Neural progenitor cell (in vitro differentiated cells): ENCODE results near the gene PRXL2A. TPM values are rescaled to one million over a fixed set of nuclear protein-coding genes. Genes with fewer than 3 reads are reported as not detected.

Experiments
- DNase-seq: peaks from one replicate; pipeline ENCODE4 v3.0.0-alpha.2; 2016; ENCODE audit warnings: low spot score
- H2AFZ ChIP-seq: fragments of 200-600 bp; sonication (generic); replicated peaks from 2 replicates; pipeline ENCODE4 v1.6.1; 2016; ENCODE audit warnings: antibody characterized with exemption
- H3F3A ChIP-seq: fragments of 200-600 bp; sonication (generic); 2 replicates; pipeline ENCODE4 v1.6.1; 2016; ENCODE audit warnings: antibody characterized with exemption, low read depth
- H3K27ac ChIP-seq: fragments of 200-600 bp; sonication (generic); 2 replicates; pipeline ENCODE4 v1.5.1; 2016; ENCODE audit warnings: mild to moderate bottlenecking
- H3K27me3 ChIP-seq: fragments of 200-600 bp; sonication (generic); 2 replicates; pipeline ENCODE4 v1.6.1; 2016; ENCODE audit warnings: mild to moderate bottlenecking, moderate library complexity
- H3K36me3 ChIP-seq: fragments of 200-600 bp; sonication (generic); 2 replicates; pipeline ENCODE4 v1.5.1; 2016
- H3K4me1 ChIP-seq: fragments of 200-600 bp; sonication (generic); 2 replicates; pipeline ENCODE4 v1.6.1; 2016; ENCODE audit warnings: mixed run types
- H3K4me2 ChIP-seq: fragments of 200-600 bp; sonication (generic); 2 replicates; pipeline ENCODE4 v1.6.1; 2016
- H3K4me3 ChIP-seq: fragments of 200-600 bp; sonication (generic); 2 replicates; pipeline ENCODE4 v1.5.1; 2016
- H3K79me2 ChIP-seq: fragments of 200-600 bp; sonication (generic); 2 replicates; pipeline ENCODE4 v1.6.1; 2016; ENCODE audit warnings: low read depth
- H3K9ac ChIP-seq: fragments of 200-600 bp; sonication (generic); 2 replicates; pipeline ENCODE4 v1.6.1; 2016
- H3K9me3 ChIP-seq: fragments of 200-600 bp; sonication (generic); 2 replicates; pipeline ENCODE4 v1.5.1; 2016; ENCODE audit warnings: low read depth
- H4K20me1 ChIP-seq: fragments of 200-600 bp; sonication (generic); 2 replicates; pipeline ENCODE4 v1.6.1; 2016; ENCODE audit warnings: low read depth
- H3K27ac Mint-ChIP-seq: 3 replicates; pipeline ENCODE4 v1.8.0; 2021; ENCODE audit warnings: mixed read lengths
- H3K27me3 Mint-ChIP-seq: 2 replicates; pipeline ENCODE4 v1.8.0; 2022; ENCODE audit warnings: low read depth, mild to moderate bottlenecking, inconsistent platforms, moderate library complexity, mixed read lengths; ENCODE audit not compliant: insufficient read depth
- H3K36me3 Mint-ChIP-seq: 3 replicates; pipeline ENCODE4 v1.8.0; 2021; ENCODE audit warnings: mixed read lengths
- H3K4me1 Mint-ChIP-seq: 3 replicates; pipeline ENCODE4 v1.8.0; 2021; ENCODE audit warnings: mixed read lengths
- H3K4me3 Mint-ChIP-seq: 3 replicates; pipeline ENCODE4 v1.8.0; 2021; ENCODE audit warnings: mild to moderate bottlenecking, moderate library complexity, mixed read lengths
- H3K9me3 Mint-ChIP-seq: 3 replicates; pipeline ENCODE4 v1.8.0; 2020; ENCODE audit warnings: mixed read lengths
- CTCF ChIP-seq: fragments of 200-600 bp; sonication (generic); IDR thresholded peaks from 2 replicates; pipeline ENCODE4 v1.5.1; 2017; ENCODE audit warnings: antibody characterized with exemption, mild to moderate bottlenecking
- EZH2 ChIP-seq: fragments of 200-600 bp; sonication (generic); IDR thresholded peaks from 2 replicates; pipeline ENCODE4 v1.6.1; 2017; ENCODE audit warnings: antibody characterized with exemption, mild to moderate bottlenecking, moderate library complexity
- EZH2phosphoT487 ChIP-seq: fragments of 200-600 bp; sonication (generic); IDR thresholded peaks from 2 replicates; pipeline ENCODE4 v1.6.1; 2017; ENCODE audit warnings: antibody characterized with exemption
- total RNA-seq: library from RNA; depleted of rRNA; stranded (reverse); fragments of >200 nt; gene quantifications from 2 replicates; pipeline ENCODE4 v1.2.3, GENCODE V29; 2015; ENCODE audit warnings: low replicate concordance

The PRXL2A gene
- total RNA-seq, 1 donor from 2014 or later = 107 TPM

GRCh38 chr10:80436446-80437098 lies 28.2 kb downstream of the PRXL2A start:
- Mint-ChIP-seq H3K4me3 (no peak overlapping the region), H3K4me1 (peaks cover 3% of the 10 kb centered on the region), H3K27ac (no peak overlapping the region), H3K27me3 (peaks cover 6% of the 10 kb centered on the region), H3K9me3 (no peaks in the 10 kb centered on the region), H3K36me3 (peaks cover 14% of the 10 kb centered on the region)
- Histone ChIP-seq H3K9ac (no peak overlapping the region), H3F3A (no peaks in the 10 kb centered on the region), H3K79me2 (no peaks in the 10 kb centered on the region), H3K27me3 (no peaks in the 10 kb centered on the region), H4K20me1 (no peaks in the 10 kb centered on the region), H3K4me3 (no peak overlapping the region), H3K27ac (no peak overlapping the region), H3K4me2 (no peak overlapping the region), H2AFZ (no peak overlapping the region), H3K4me1 (peaks cover 8% of the 10 kb centered on the region), H3K36me3 (peaks cover 9% of the 10 kb centered on the region), H3K9me3 (no peaks in the 10 kb centered on the region)
- TF ChIP-seq EZH2phosphoT487 (no peak), EZH2 (no peak)
- DNase-seq = no peak

GRCh38 chr10:80437227-80437626 lies 28.9 kb downstream of the PRXL2A start:
- Histone ChIP-seq H3K4me1 (peaks cover 8% of the 10 kb centered on the region), H4K20me1 (no peaks in the 10 kb centered on the region), H3K4me3 (no peak overlapping the region), H3K9me3 (no peaks in the 10 kb centered on the region), H3K27me3 (no peaks in the 10 kb centered on the region), H3K9ac (no peak overlapping the region), H3K4me2 (no peak overlapping the region), H3K36me3 (peaks cover 9% of the 10 kb centered on the region), H3K27ac (no peak overlapping the region), H3K79me2 (no peaks in the 10 kb centered on the region), H2AFZ (no peak overlapping the region), H3F3A (no peaks in the 10 kb centered on the region)
- TF ChIP-seq EZH2 (no peak), CTCF (no peak), EZH2phosphoT487 (no peak)
- H3K4me1 Mint-ChIP-seq = peaks cover 3% of the 10 kb centered on the region
- peaks cover 7% of the 10 kb centered on the region for H3K36me3 Mint-ChIP-seq
- H3K27ac Mint-ChIP-seq = no peak overlapping the region
- H3K4me3 Mint-ChIP-seq = no peak overlapping the region
- peaks cover 6% of the 10 kb centered on the region for H3K27me3 Mint-ChIP-seq
- no peak for DNase-seq
- no peaks in the 10 kb centered on the region for H3K9me3 Mint-ChIP-seq

GRCh38 chr10:80441831-80442230 lies 33.5 kb downstream of the PRXL2A start:
- Mint-ChIP-seq H3K4me1 (peaks cover 29% of the 10 kb centered on the region), H3K36me3 (no peaks in the 10 kb centered on the region), H3K27me3 (peaks cover 4% of the 10 kb centered on the region), H3K9me3 (no peaks in the 10 kb centered on the region), H3K27ac (no peak overlapping the region), H3K4me3 (no peak overlapping the region)
- no peaks in the 10 kb centered on the region for H4K20me1 ChIP-seq
- H3K9me3 ChIP-seq = no peaks in the 10 kb centered on the region
- H3F3A ChIP-seq = no peaks in the 10 kb centered on the region
- no peaks in the 10 kb centered on the region for H3K27me3 ChIP-seq
- H2AFZ ChIP-seq = no peak overlapping the region
- H3K4me2 ChIP-seq = no peak overlapping the region
- TF ChIP-seq EZH2phosphoT487 = no peak
- no peaks in the 10 kb centered on the region for H3K79me2 ChIP-seq
- no peak overlapping the region for H3K4me3 ChIP-seq
- no peaks in the 10 kb centered on the region for H3K36me3 ChIP-seq
- H3K4me1 ChIP-seq = peaks cover 18% of the 10 kb centered on the region
- H3K9ac ChIP-seq = no peak overlapping the region
- no peak overlapping the region for H3K27ac ChIP-seq
- no peak for DNase-seq

GRCh38 chr10:80442879-80443278 lies 34.5 kb downstream of the PRXL2A start:
- Mint-ChIP-seq H3K4me3 (no peak overlapping the region), H3K36me3 (no peaks in the 10 kb centered on the region), H3K27ac (no peak overlapping the region), H3K9me3 (no peaks in the 10 kb centered on the region), H3K27me3 (peaks cover 4% of the 10 kb centered on the region), H3K4me1 (peaks cover 29% of the 10 kb centered on the region)
- Histone ChIP-seq H3K9me3 (no peaks in the 10 kb centered on the region), H4K20me1 (no peaks in the 10 kb centered on the region), H3K36me3 (no peaks in the 10 kb centered on the region), H3K4me3 (no peak overlapping the region), H3K9ac (no peak overlapping the region), H3K4me2 (no peak overlapping the region), H3F3A (no peaks in the 10 kb centered on the region), H3K79me2 (no peaks in the 10 kb centered on the region), H3K27ac (no peak overlapping the region), H2AFZ (no peak overlapping the region), H3K27me3 (no peaks in the 10 kb centered on the region), H3K4me1 (peaks cover 10% of the 10 kb centered on the region)
- no peak for DNase-seq
- TF ChIP-seq CTCF (no peak), EZH2phosphoT487 (no peak), EZH2 (no peak)
